Cardiac muscle cell (in vitro differentiated cells and primary cell): ENCODE data around the gene TRABD2B. TPM values are rescaled to one million over a fixed set of nuclear protein-coding genes. Genes with fewer than 3 reads are reported as not detected.

ENCODE experiments used
- DNase-seq, 2 donors: peaks; one replicate each; pipeline versions ENCODE4 v3.0.0 to v3.0.0-alpha.2; 2010 to 2017; ENCODE audit warnings: low read depth in 1 of 2, low spot score in 1 of 2
- H3K27ac ChIP-seq: fragments of 200-600 bp; sonication (generic); 2 replicates; pipeline ENCODE4 v1.5.1; 2016
- H3K27me3 ChIP-seq: fragments of 200-600 bp; sonication (generic); 2 replicates; pipeline ENCODE4 v1.6.0; 2016; ENCODE audit warnings: control low read depth
- H3K36me3 ChIP-seq: fragments of 200-600 bp; sonication (generic); 2 replicates; pipeline ENCODE4 v1.5.1; 2016; ENCODE audit warnings: control low read depth
- H3K4me1 ChIP-seq: fragments of 200-600 bp; sonication (generic); 2 replicates; pipeline ENCODE4 v1.8.1; 2017; ENCODE audit warnings: low read depth, mild to moderate bottlenecking, mixed run types
- H3K4me3 ChIP-seq: fragments of 200-600 bp; sonication (generic); 2 replicates; pipeline ENCODE4 v1.5.1; 2016; ENCODE audit warnings: mild to moderate bottlenecking
- H3K9me3 ChIP-seq: fragments of 200-600 bp; sonication (generic); 2 replicates; pipeline ENCODE4 v1.5.1; 2017; ENCODE audit warnings: low read depth, mild to moderate bottlenecking, control low read depth
- polyA plus RNA-seq: library from polyadenylated mRNA; unstranded; fragments of >200 nt; fragmentation: Nextera tagmentation; extraction: Ambion mirVana; gene quantifications from 2 replicates; pipeline ENCODE4 v1.2.1, GENCODE V29; 2016
- total RNA-seq: library from RNA; depleted of rRNA; stranded (reverse); fragments of >200 nt; gene quantifications from 2 replicates; pipeline ENCODE4 v1.2.3, GENCODE V29; 2016
- TF ChIP-seq, protein P1 (sequence below): IDR thresholded peaks from 2 replicates; pipeline ENCODE4 v1.5.1; 2012; ENCODE audit warnings: low read depth, mild to moderate bottlenecking, low read length

Gene TRABD2B
- total and polyA plus RNA-seq, 2 experiments from 2014 or later, result 0.60 to 0.82 TPM

DNA sequence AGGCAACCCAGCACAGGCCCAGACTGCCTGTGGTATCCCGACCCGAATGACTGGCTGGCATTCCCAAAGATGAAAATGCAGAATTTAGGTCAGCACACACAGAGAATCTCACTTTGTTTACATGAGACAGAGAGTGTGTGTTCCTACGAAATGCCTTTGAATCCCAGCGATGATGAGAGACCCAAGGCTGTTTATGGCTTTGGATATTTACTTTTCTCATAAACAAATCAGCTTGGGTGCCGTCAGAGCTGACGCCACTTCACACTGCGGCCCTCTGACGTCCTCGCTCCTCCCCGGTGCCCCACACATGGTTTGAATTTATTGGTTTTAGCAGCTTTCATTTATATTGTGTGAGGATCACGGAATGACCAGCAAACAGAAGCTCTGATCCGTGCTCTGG, 18.7 kb downstream of the TRABD2B start:
- no peaks in the 10 kb centered on the region for H3K9me3 ChIP-seq
- no peak for DNase-seq
- no peaks in the 10 kb centered on the region for H3K4me1 ChIP-seq
- H3K4me3 ChIP-seq, result no peak overlapping the region
- H3K27me3 ChIP-seq, result no peaks in the 10 kb centered on the region
- TF ChIP-seq, protein P1, sequence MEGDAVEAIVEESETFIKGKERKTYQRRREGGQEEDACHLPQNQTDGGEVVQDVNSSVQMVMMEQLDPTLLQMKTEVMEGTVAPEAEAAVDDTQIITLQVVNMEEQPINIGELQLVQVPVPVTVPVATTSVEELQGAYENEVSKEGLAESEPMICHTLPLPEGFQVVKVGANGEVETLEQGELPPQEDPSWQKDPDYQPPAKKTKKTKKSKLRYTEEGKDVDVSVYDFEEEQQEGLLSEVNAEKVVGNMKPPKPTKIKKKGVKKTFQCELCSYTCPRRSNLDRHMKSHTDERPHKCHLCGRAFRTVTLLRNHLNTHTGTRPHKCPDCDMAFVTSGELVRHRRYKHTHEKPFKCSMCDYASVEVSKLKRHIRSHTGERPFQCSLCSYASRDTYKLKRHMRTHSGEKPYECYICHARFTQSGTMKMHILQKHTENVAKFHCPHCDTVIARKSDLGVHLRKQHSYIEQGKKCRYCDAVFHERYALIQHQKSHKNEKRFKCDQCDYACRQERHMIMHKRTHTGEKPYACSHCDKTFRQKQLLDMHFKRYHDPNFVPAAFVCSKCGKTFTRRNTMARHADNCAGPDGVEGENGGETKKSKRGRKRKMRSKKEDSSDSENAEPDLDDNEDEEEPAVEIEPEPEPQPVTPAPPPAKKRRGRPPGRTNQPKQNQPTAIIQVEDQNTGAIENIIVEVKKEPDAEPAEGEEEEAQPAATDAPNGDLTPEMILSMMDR, result no peak
- H3K36me3 ChIP-seq, result no peaks in the 10 kb centered on the region
- H3K27ac ChIP-seq, result no peak overlapping the region

DNA sequence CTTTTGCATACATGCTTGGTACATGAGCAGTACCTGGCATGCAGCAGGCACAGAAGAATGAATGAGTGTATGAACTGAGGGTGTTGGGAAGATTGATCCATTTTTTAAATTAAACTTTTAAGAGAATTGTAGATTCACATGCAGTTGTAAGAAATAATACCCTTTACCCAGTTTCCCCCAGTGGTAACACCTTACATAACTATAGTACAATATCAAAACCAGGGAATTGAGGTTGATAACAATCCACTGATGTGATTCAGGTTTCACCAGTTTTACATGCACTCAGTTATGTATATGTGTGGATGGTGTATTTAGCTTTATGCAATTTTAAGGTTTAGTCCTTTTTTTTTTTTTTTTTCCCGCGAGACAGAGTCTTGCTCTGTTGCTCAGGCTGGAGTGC, 20.5 kb downstream of the TRABD2B start:
- H3K27me3 ChIP-seq, result no peaks in the 10 kb centered on the region
- DNase-seq, result no peak
- no peaks in the 10 kb centered on the region for H3K36me3 ChIP-seq
- H3K4me1 ChIP-seq, result no peaks in the 10 kb centered on the region
- TF ChIP-seq, protein P1, result no peak
- H3K4me3 ChIP-seq, result no peak overlapping the region
- no peak overlapping the region for H3K27ac ChIP-seq
- no peaks in the 10 kb centered on the region for H3K9me3 ChIP-seq

DNA sequence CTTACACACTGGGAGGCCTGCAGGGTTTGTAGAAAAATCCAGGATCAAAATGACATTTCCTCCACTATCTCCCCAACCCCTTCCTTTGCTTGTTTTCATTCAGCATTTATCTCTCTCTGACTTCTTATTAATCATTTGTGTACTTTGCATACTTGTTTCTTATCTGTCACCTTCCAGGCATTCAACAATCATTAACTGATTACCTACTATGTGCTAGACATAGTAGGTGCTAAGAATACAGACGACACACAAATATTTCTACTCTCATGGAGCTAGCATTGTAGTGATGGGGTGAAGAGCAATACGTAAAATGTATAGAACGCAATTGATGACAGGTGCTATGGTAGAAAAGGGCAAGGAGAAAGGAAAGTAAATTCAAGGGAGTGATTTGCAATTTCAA, 20.9 kb downstream of the TRABD2B start:
- DNase-seq, result no peak
- H3K9me3 ChIP-seq, result no peaks in the 10 kb centered on the region
- no peaks in the 10 kb centered on the region for H3K27me3 ChIP-seq
- TF ChIP-seq, protein P1, result no peak
- H3K27ac ChIP-seq, result no peak overlapping the region
- H3K4me1 ChIP-seq, result no peaks in the 10 kb centered on the region
- H3K36me3 ChIP-seq, result no peaks in the 10 kb centered on the region
- no peak overlapping the region for H3K4me3 ChIP-seq

DNA sequence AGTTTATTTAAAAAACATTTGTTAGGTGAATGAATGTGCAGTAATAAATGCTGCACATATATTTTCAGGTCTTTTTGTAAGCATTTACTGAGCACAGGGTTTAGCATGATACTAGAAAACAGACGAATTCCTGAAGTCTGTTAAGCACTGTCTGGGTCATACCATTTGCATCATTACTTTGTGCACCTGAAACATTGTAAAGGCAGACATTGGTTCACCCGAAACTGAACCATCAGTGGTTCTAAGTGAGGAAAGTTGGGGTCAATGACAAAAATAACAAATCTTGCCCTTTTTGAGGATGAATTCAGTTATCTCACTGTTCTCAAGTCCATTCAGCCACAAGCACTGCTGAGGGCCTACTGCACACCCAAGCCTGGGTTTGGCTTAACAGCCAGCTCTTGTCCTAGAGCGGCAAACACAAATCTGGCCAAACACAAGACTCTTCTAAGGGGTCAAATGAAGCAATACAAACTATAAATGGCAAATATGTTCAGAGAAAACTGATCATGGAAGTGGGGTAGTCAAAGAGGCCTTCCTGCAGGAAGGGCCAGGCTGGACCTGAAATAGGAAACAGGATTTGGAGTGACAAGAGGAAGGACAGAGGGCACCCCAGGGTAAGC, 21.8 kb downstream of the TRABD2B start:
- TF ChIP-seq, protein P1, result no peak
- Histone ChIP-seq H3K27me3 (no peaks in the 10 kb centered on the region), H3K27ac (no peak overlapping the region), H3K9me3 (no peaks in the 10 kb centered on the region), H3K36me3 (no peaks in the 10 kb centered on the region), H3K4me1 (no peaks in the 10 kb centered on the region), H3K4me3 (no peak overlapping the region)
- no peak for DNase-seq

DNA sequence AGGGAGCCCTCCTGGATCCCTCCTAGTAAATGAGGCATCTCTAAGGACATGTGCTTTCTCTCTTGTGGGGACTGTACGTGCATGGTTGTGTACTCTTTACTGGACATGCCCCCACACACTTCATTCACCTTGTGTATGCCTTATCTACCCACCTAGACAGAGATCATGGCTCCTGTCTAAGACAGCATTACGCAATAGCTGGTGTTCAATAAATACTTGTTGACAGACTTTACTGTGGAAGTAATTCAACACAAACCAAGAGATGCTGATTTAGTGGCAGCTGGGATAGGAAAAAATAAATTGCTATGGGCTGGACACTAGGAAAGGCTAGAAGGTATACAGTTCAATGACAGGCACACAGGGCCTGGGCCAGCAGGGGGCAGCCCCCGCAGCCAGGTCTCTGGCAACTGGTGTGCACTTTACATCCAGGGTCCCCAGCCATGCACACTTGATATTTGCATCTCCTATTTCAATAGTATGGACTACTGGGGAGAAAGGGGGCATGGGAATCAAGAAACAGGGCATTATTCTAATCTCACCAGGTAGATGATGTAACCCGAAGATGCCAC, 24.2 kb downstream of the TRABD2B start:
- DNase-seq, result peak in 1 of 2 donors; percentile 44
- TF ChIP-seq, protein P1, result peak; percentile 43
- Histone ChIP-seq H3K4me3 (no peak overlapping the region), H3K4me1 (no peaks in the 10 kb centered on the region), H3K27ac (no peak overlapping the region), H3K9me3 (no peaks in the 10 kb centered on the region), H3K36me3 (no peaks in the 10 kb centered on the region), H3K27me3 (no peaks in the 10 kb centered on the region)
